GM18505 (cell line): Measurements from ENCODE around the gene VDAC2.

ENCODE experiments used
- ATAC-seq: cut with Tn5 transposase; IDR thresholded peaks from one replicate; pipeline ENCODE4 v1.9.1; 2021; ENCODE audit not compliant: unreplicated experiment
- POLR2A ChIP-seq: IDR thresholded peaks from 4 replicates; pipeline ENCODE4 v1.6.1; 2011; ENCODE audit warnings: borderline replicate concordance; ENCODE audit not compliant: insufficient read depth, insufficient read length; ENCODE audit errors: extremely low read depth

Gene VDAC2

GRCh38 chr10:75272896-75273295, 62.3 kb downstream of the VDAC2 start:
- no peak for TF ChIP-seq POLR2A
- no peak for ATAC-seq

DNA sequence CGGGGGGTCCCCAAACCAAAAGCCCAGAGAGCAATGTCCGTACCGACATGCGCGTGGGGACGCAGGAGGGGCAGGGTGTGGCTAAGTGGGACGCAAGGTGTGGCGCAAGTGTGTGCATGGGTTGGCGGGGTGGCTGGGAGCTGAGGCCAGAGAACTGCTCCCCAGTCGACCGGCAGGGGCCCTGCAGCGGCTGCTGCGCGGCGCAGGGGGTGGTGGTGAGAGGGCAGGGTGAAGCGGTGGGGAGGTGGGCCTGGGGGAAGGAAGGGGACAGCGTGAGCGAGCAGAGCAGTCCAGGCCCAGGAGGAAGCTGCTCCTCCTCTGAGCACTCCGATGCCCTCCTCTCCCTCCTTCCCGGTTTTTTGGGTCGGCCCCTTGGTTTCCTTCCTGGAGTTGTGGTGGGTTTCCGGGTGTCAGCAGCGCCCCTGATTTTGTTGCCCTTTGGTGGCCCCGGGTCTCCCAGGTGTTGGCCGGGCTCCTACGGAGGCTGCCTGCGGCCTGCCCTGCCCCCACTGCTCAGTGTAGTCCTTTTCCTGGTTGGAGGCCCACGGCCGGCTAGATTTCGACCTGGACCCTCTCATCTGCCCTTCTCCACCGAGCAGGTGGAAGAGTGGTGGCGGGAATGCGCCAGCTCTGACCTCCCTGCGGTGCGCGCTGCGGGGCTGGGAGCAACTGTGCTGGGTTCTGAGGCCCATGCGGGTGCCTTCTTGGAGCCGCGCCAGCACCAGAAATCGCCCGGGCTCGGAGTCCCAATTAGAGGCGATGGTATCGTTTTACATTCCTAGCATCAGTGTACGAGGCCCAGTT, 65.7 kb downstream of the VDAC2 start:
- no peak for TF ChIP-seq POLR2A
- no peak for ATAC-seq

DNA sequence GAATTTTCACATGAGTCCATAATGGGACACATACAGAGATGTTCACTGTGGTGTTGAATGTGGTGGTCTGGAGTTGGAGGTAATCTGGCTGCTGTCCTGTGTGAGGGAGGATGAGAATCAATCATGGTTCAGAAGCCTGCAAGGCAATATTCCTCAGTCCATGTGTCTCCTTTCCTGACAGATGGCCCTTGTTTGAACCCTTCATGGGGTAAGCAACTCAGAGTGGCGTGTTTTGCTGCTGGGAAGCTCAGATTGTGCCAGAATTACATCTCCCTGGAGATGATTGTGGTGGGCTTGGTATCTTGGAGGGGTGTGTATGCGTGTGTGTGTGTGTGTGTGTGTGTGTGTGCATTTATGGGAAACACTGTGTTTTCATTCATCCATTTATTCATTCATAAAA, 69.6 kb downstream of the VDAC2 start:
- TF ChIP-seq POLR2A, result no peak
- ATAC-seq, result no peak
